Loucy (cell line): ENCODE measurements around the gene DSE.

Experiments
- H2AFZ ChIP-seq: fragments of 200-600 bp; sonication (generic); 2 replicates; pipeline ENCODE4 v1.6.0; 2016; ENCODE audit warnings: antibody characterized with exemption, mild to moderate bottlenecking, low read length, moderate library complexity
- H3F3A ChIP-seq: fragments of 200-600 bp; 2 replicates; pipeline ENCODE4 v1.6.0; 2016; ENCODE audit warnings: antibody characterized with exemption, low read depth, mild to moderate bottlenecking
- H3K27me3 ChIP-seq: fragments of 200-600 bp; sonication (generic); 2 replicates; pipeline ENCODE4 v1.6.1; 2014; ENCODE audit warnings: low read length, mild to moderate bottlenecking; ENCODE audit not compliant: insufficient read depth, poor library complexity, severe bottlenecking
- H3K36me3 ChIP-seq: fragments of 200-600 bp; sonication (generic); 2 replicates; pipeline ENCODE4 v1.6.1; 2016; ENCODE audit warnings: low read length; ENCODE audit not compliant: insufficient read depth
- H3K4me1 ChIP-seq: fragments of 200-600 bp; sonication (generic); 2 replicates; pipeline ENCODE4 v1.5.1; 2014; ENCODE audit warnings: low read length, mild to moderate bottlenecking; ENCODE audit not compliant: insufficient read depth, poor library complexity, severe bottlenecking
- H3K4me2 ChIP-seq: fragments of 200-600 bp; sonication (generic); 2 replicates; pipeline ENCODE4 v1.6.0; 2014; ENCODE audit warnings: antibody characterized with exemption, low read length, low read depth, mild to moderate bottlenecking; ENCODE audit not compliant: poor library complexity, severe bottlenecking
- H3K4me3 ChIP-seq: fragments of 200-600 bp; sonication (generic); 2 replicates; pipeline ENCODE4 v1.5.1; 2014; ENCODE audit warnings: low read length, mild to moderate bottlenecking, mixed read lengths; ENCODE audit not compliant: poor library complexity, severe bottlenecking
- H3K79me2 ChIP-seq: fragments of 200-600 bp; sonication (generic); 2 replicates; pipeline ENCODE4 v1.6.1; 2014; ENCODE audit warnings: low read length; ENCODE audit not compliant: insufficient read depth
- H3K9ac ChIP-seq: fragments of 200-600 bp; sonication (generic); 2 replicates; pipeline ENCODE4 v1.6.0; 2014; ENCODE audit warnings: mild to moderate bottlenecking, low read depth, low read length, moderate library complexity; ENCODE audit not compliant: poor library complexity, severe bottlenecking
- H3K9me2 ChIP-seq: fragments of 200-600 bp; sonication (generic); replicated peaks from 2 replicates; pipeline ENCODE4 v1.6.1; 2016; ENCODE audit warnings: low read depth, low read length, mixed read lengths
- H3K9me3 ChIP-seq: fragments of 200-600 bp; sonication (generic); 2 replicates; pipeline ENCODE4 v1.6.1; 2014; ENCODE audit warnings: mild to moderate bottlenecking, antibody characterized with exemption, low read length, low read depth; ENCODE audit not compliant: insufficient read depth
- H4K20me1 ChIP-seq: fragments of 200-600 bp; sonication (generic); 2 replicates; pipeline ENCODE4 v1.6.0; 2014; ENCODE audit warnings: antibody characterized with exemption, low read length, mild to moderate bottlenecking; ENCODE audit not compliant: insufficient read depth, poor library complexity, severe bottlenecking
- CTCF ChIP-seq: fragments of 200-600 bp; sonication (generic); conservative IDR thresholded peaks from 2 replicates; pipeline ENCODE4 v1.5.1; 2014; ENCODE audit warnings: mild to moderate bottlenecking, antibody characterized with exemption, low read length
- EZH2phosphoT487 ChIP-seq: fragments of 200-600 bp; IDR thresholded peaks from 2 replicates; pipeline ENCODE4 v1.6.1; 2018; ENCODE audit warnings: antibody characterized with exemption, mild to moderate bottlenecking, moderate library complexity, borderline replicate concordance

Gene DSE

GRCh38 chr6:116492331-116493067 is 121.8 kb downstream of the DSE start:
- no peaks in the 10 kb centered on the region for H3K27me3 ChIP-seq
- no peaks in the 10 kb centered on the region for H3K9me3 ChIP-seq
- no peaks in the 10 kb centered on the region for H3K36me3 ChIP-seq
- H4K20me1 ChIP-seq: no peaks in the 10 kb centered on the region
- H3K4me2 ChIP-seq: no peak overlapping the region
- no peaks in the 10 kb centered on the region for H3K9me2 ChIP-seq
- no peak overlapping the region for H2AFZ ChIP-seq
- no peak overlapping the region for H3K4me3 ChIP-seq
- no peaks in the 10 kb centered on the region for H3F3A ChIP-seq
- no peaks in the 10 kb centered on the region for H3K4me1 ChIP-seq
- TF ChIP-seq CTCF (no peak), EZH2phosphoT487 (no peak)
- H3K9ac ChIP-seq: no peak overlapping the region
- no peaks in the 10 kb centered on the region for H3K79me2 ChIP-seq
